Vagina (tissue), 2 donors: ENCODE data around the gene HDAC1. TPM values are rescaled to one million over a fixed set of nuclear protein-coding genes. Genes with fewer than 3 reads are reported as not detected.

Experiments used
- DNase-seq, 2 donors: peaks; one replicate each; pipeline ENCODE4 v3.0.0-alpha.2; 2017; ENCODE audit errors: extremely low spot score in 2 of 2
- H3K27ac ChIP-seq: fragments of 200-600 bp; sonication (generic); one replicate; pipeline ENCODE4 v1.5.1; 2019
- H3K27me3 ChIP-seq: fragments of 200-600 bp; sonication (generic); one replicate; pipeline ENCODE4 v1.5.1; 2019
- H3K36me3 ChIP-seq, 2 donors: fragments of 200-600 bp; sonication (generic); one replicate each; pipeline ENCODE4 v1.5.1; 2017 to 2019
- H3K4me1 ChIP-seq: fragments of 200-600 bp; sonication (generic); one replicate; pipeline ENCODE4 v1.5.1; 2019
- H3K4me3 ChIP-seq, 2 donors: fragments of 200-600 bp; sonication (generic); 1 replicate in 1 of 2; 2 replicates in 1 of 2; pipeline ENCODE4 v1.5.1; 2016 to 2019
- H3K9me3 ChIP-seq: fragments of 200-600 bp; sonication (generic); one replicate; pipeline ENCODE4 v1.5.1; 2019
- POLR2A ChIP-seq, 2 donors: fragments of 450-650 bp; IDR thresholded peaks; one replicate each; pipeline ENCODE4 v1.6.1; 2017; ENCODE audit warnings: antibody characterized with exemption in 2 of 2, mild to moderate bottlenecking in 2 of 2, moderate library complexity in 2 of 2
- POLR2AphosphoS5 ChIP-seq, 2 donors: sonication (generic); formaldehyde crosslinking; IDR thresholded peaks; one replicate each; pipeline ENCODE4 v1.9.0; 2017; ENCODE audit warnings: antibody characterized with exemption in 2 of 2, mild to moderate bottlenecking in 2 of 2, low read depth in 1 of 2; ENCODE audit not compliant: insufficient read depth in 1 of 2
- intact Hi-C: fragments of 100-400 bp; cut with DNase I; formaldehyde crosslinking; loops from one replicate; pipeline ENCODE4 v1.15.1; 2023
- total RNA-seq: library from RNA; depleted of rRNA; stranded (reverse); fragments of >200 nt; gene quantifications from one replicate; pipeline ENCODE4 v1.2.3, GENCODE V29; 2016
- TF ChIP-seq, protein P1 (sequence below), 3 experiments: fragments of 450-650 bp in 2 of 3; fragments of 200-600 bp in 1 of 3; sonication (generic) in 1 of 3; IDR thresholded peaks; one replicate each; pipeline ENCODE4 v1.5.1; 2017 to 2019; ENCODE audit warnings: antibody characterized with exemption in 3 of 3, mild to moderate bottlenecking in 2 of 3, moderate library complexity in 2 of 3

HDAC1 gene
- total RNA-seq, 1 donor from 2014 or later = 65.6 TPM

- DNase-seq = no peak
- intact Hi-C loops = no loop called here
- H3K4me3 ChIP-seq = no peak overlapping the region
- peaks cover 13% of the 10 kb centered on the region for H3K4me1 ChIP-seq
- H3K27ac ChIP-seq = no peak overlapping the region
- no peaks in the 10 kb centered on the region for H3K9me3 ChIP-seq
- peaks cover 0 to 64% of the 10 kb centered on the region in 2 donors for H3K36me3 ChIP-seq
- no peak for TF ChIP-seq POLR2A (IDR thresholded peaks at IDR 0.05)
- no peak for TF ChIP-seq POLR2AphosphoS5 (IDR thresholded peaks at IDR 0.05; ENCODE audit: insufficient read depth in 1 of 2, low read depth in 1 of 2)
- TF ChIP-seq, protein P1, sequence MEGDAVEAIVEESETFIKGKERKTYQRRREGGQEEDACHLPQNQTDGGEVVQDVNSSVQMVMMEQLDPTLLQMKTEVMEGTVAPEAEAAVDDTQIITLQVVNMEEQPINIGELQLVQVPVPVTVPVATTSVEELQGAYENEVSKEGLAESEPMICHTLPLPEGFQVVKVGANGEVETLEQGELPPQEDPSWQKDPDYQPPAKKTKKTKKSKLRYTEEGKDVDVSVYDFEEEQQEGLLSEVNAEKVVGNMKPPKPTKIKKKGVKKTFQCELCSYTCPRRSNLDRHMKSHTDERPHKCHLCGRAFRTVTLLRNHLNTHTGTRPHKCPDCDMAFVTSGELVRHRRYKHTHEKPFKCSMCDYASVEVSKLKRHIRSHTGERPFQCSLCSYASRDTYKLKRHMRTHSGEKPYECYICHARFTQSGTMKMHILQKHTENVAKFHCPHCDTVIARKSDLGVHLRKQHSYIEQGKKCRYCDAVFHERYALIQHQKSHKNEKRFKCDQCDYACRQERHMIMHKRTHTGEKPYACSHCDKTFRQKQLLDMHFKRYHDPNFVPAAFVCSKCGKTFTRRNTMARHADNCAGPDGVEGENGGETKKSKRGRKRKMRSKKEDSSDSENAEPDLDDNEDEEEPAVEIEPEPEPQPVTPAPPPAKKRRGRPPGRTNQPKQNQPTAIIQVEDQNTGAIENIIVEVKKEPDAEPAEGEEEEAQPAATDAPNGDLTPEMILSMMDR (IDR thresholded peaks at IDR 0.05) = no peak
- no peaks in the 10 kb centered on the region for H3K27me3 ChIP-seq
Measured at GRCh38 chr1:32330558-32331151, 38.8 kb downstream of the HDAC1 start.

- DNase-seq = no peak
- Histone ChIP-seq H3K4me1 (peaks cover 17% of the 10 kb centered on the region), H3K9me3 (no peaks in the 10 kb centered on the region), H3K36me3 (peaks cover 0 to 58% of the 10 kb centered on the region in 2 donors), H3K27me3 (no peaks in the 10 kb centered on the region), H3K27ac (no peak overlapping the region), H3K4me3 (no peak overlapping the region)
- intact Hi-C loops = no loop called here
- TF ChIP-seq, protein P1 (IDR thresholded peaks at IDR 0.05) = no peak
- TF ChIP-seq POLR2A (IDR thresholded peaks at IDR 0.05) (no peak), POLR2AphosphoS5 (IDR thresholded peaks at IDR 0.05; ENCODE audit: insufficient read depth in 1 of 2, low read depth in 1 of 2) (no peak)
Measured at GRCh38 chr1:32331549-32331948, 39.7 kb downstream of the HDAC1 start.

DNA sequence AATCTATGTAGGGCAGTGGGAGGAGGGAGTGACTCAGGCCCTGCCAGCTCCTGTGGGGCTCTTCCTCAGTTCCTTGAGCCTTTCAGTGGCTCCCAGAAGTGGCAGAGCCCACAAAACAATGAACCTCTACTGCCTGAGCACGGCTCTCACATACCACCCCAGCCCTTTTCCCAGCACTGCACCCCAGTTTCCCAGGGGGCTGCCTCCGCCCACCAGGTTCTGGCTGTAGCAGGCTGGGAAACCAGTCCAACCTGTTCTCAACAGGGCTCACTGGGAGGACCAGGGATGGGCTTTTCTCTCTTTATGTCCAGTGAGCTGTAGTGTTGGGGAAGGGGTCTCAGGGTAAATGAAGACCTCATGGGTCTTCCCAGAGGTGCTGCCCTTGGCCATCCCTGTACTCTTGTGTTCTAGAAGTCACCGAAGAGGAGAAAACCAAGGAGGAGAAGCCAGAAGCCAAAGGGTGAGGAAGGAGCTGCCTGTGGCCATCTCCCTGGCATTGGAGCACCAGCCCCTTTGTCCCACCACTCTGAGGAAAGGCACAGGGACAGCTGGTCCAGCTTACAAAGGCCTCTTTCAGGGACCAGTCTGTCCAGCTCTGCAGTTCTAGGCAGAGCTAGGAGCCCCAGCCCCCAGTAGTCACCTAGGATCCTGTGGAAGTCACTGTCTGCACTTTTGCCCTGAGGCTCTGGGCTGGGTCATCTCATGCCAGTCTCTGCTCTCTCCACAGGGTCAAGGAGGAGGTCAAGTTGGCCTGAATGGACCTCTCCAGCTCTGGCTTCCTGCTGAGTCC, 40.6 kb downstream of the HDAC1 start:
- Histone ChIP-seq H3K36me3 (peaks cover 0 to 48% of the 10 kb centered on the region in 2 donors), H3K9me3 (no peaks in the 10 kb centered on the region), H3K27ac (no peak overlapping the region), H3K4me3 (no peak overlapping the region), H3K27me3 (no peaks in the 10 kb centered on the region), H3K4me1 (peaks cover 25% of the 10 kb centered on the region)
- intact Hi-C loops = no loop called here
- no peak for DNase-seq
- TF ChIP-seq POLR2AphosphoS5 (IDR thresholded peaks at IDR 0.05; ENCODE audit: insufficient read depth in 1 of 2, low read depth in 1 of 2) = no peak
- TF ChIP-seq POLR2A (IDR thresholded peaks at IDR 0.05) = no peak
- TF ChIP-seq, protein P1 (IDR thresholded peaks at IDR 0.05) = no peak

GRCh38 chr1:32333251-32333963, 41.5 kb downstream of the HDAC1 start:
- intact Hi-C loops = no loop called here
- no peak for DNase-seq
- peaks cover 25% of the 10 kb centered on the region for H3K4me1 ChIP-seq
- no peaks in the 10 kb centered on the region for H3K9me3 ChIP-seq
- H3K27me3 ChIP-seq = no peaks in the 10 kb centered on the region
- no peak overlapping the region for H3K27ac ChIP-seq
- no peak overlapping the region for H3K4me3 ChIP-seq
- H3K36me3 ChIP-seq = peaks cover 0 to 40% of the 10 kb centered on the region in 2 donors
- TF ChIP-seq POLR2AphosphoS5 (IDR thresholded peaks at IDR 0.05; ENCODE audit: insufficient read depth in 1 of 2, low read depth in 1 of 2) (no peak), POLR2A (IDR thresholded peaks at IDR 0.05) (no peak)
- TF ChIP-seq, protein P1 (IDR thresholded peaks at IDR 0.05) = no peak
